HG03280 (cell line): ENCODE results near the gene JAK2.
"Not testable (repeated sequence)": the region's sequence is repeated elsewhere in the genome, so short reads cannot be mapped to it uniquely, and the experiment has no call there.

Experiments used
- ATAC-seq: cut with Tn5 transposase; IDR thresholded peaks from one replicate; pipeline ENCODE4 v1.9.1; 2021; ENCODE audit warnings: mild to moderate bottlenecking, moderate library complexity; ENCODE audit not compliant: unreplicated experiment

JAK2 gene

DNA sequence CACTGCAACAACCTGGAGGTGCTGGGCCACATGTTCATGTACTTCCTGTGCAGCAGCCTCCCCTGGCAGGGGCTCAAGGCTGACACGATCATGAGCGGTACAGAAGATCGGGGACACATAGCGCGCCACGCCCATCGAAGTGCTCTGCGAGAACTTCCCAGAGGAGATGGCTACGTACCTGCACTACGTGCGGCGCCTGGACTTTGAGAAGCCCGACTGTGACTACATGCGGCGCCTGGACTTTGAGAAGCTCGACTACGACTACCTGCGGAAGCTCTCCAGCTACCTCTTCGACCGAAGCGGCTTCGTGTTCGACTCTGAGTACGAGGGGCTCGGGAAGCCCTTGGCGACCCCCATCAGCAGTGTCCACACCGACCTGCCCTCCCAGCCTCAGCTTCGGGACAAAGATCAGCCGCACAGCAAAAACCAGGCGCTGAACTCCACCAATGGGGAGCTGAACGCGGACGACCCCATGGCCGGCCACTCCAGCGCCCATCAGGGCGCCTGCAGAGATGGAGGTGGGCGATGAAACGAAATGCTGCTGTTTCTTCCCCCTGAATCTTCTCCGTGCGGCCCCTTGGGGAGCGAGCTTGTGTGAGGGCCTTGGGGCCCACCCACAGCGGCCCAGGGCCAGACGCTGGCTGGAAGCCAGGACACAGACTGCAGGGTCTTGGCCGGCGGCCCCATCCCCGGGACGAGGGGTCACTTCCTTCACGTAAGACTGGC, 56.5 kb downstream of the JAK2 start:
- no peak for ATAC-seq

DNA sequence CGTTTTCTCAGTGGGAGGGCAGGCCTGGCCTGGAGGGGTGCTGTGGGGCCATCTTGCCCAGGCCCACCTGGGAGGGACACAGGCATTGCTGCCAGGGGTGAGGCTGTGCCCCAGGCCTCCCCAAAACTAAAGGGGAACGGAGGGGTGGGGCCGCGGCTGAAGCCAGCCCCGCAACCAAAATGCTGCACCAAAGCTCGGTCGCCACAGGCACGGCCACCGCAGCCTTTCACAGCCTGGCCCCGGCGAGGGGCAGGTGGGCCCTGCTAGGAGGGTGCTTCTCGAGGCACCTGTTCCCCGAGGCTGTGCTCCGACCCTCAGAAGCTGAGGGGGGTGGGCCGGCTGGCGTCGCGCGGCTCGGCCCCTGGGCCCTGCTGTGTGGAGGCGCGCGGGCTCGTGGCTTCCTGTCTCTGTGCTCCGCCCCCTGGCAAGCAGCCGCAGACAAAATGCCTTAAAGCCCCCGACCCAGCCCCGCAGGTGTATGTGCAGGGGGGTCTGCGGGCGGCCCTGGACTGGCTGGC, 57.6 kb downstream of the JAK2 start:
- no peak for ATAC-seq

DNA sequence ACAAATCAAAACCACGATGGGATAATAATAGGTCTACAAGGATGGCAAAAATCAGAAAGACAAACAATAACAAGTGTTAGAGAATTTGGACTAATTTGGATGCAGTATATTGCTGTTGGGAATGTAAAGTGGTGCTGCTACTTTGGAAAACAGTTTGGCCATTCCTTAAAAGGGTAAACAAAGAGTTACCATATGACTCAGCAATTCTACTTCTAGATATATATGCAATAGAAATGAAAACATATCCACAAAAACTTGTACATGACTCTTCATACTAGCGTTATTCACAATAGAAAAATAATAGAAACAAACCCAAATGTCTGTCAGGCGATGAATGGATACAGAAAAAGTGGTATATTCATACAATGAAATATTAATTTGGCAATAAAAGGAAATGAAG, 58.3 kb downstream of the JAK2 start:
- no peak for ATAC-seq

DNA sequence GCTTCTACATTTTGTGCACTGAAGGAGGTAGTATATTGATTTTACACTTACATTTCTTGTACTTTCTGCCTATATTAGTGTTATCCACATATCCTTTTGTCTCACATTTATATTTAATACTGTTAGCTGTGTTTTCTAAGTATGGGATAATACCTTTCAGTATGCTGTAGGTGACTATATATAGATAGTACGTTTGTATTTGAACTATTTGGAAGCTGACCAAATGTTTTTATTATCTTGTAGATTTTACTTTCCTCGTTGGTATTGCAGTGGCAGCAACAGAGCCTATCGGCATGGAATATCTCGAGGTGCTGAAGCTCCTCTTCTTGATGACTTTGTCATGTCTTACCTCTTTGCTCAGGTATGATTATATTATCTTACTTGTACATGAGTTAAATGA, 59.1 kb downstream of the JAK2 start:
- no peak for ATAC-seq

DNA sequence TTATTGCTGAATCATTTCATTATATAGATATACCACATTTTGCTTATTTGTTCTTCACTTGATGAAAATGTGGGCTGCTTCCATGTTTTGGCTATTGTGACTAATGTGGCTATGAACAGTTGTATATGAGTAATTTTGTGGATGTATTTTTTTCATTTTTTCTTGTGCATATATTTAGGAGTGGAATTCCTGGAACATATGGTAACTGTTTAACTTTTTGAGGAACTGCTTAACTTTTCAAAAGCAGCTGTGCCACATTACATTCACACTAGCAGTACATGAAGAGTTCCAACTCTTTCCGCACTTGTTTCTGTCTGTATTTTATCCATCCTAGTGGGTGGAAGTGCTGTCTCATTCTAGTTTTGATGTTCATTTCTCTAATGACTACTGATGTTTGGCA, 67.8 kb downstream of the JAK2 start:
- ATAC-seq, result no peak

DNA sequence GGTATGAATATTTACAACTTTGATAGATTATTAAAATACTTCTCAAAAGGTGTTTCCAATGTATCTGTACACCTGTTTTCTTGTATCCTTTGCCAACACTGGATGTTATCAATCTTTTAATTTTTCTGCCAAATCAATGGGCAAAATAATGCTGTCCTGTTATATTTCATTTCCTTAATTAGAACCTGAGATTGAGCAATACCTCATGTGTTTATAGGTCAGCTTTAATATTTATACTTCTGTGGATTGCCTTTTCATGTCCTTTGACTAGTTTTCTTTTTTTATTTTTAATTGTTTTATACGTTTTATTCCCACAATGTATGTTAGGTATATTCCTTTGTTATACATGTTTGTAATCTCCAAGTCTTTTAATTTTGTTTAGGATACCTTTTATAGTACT, 77.6 kb downstream of the JAK2 start:
- no peak for ATAC-seq

DNA sequence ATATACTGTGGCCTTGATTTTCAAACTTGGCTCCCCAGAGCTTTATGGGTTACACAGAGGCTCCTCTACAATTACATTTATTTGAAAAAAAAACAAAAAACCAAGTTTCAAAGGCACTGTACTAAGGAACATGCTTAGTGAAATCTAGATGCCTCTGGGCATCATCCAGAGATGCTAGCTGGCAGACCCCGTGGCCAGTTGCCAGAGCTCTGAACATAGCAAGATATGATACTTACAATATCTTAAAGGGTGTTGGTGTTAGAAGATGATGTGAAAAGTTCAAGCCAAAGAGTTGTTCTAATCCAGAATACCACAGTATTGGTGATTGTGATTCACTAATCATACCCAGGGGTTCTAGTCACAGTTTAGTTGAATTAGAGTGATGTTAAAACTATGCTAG, 87.8 kb downstream of the JAK2 start:
- ATAC-seq, result no peak

DNA sequence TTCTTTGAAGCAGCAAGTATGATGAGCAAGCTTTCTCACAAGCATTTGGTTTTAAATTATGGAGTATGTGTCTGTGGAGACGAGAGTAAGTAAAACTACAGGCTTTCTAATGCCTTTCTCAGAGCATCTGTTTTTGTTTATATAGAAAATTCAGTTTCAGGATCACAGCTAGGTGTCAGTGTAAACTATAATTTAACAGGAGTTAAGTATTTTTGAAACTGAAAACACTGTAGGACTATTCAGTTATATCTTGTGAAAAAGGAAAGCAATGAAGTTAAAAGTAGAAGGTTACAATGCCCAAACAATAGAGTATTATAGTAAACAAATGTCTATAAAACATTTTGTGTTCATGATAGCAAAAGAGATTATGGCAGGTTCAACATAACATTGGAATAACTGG, 88.6 kb downstream of the JAK2 start:
- ATAC-seq, result no peak

DNA sequence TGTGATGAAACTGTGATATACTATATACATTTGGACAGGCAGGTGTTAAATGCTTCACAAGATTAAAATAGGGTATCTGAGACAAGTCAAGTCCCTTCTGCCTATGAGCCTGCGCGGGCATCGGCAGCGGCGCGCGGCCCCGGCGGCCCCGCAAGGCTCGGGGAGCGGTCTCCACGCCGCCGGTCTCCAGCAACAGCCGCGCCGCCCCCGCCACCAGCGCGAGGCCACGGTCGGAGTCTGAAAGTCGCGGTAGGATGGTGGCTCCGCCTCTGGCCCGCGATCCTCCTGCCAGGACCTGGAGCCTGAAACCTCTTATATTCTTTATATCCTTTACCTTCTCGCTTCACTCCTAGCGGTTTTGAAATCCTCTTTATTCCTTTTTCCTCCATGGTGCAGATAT, 100.9 kb downstream of the JAK2 start:
- ATAC-seq, result no peak

DNA sequence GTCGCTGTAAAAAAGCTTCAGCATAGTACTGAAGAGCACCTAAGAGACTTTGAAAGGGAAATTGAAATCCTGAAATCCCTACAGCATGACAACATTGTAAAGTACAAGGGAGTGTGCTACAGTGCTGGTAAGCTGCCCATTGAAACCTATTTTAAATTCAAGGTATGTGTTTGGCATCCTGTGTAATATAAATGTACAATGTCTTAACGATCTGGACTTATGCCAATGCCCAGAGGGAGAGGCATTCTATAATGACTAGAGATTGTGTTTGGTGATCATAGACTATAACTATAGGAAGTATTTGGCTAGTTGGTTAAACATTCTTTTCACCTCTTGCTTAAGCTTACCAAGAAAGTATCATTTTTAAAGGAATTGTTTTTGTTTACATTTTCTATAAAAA, 104.7 kb downstream of the JAK2 start:
- no peak for ATAC-seq

DNA sequence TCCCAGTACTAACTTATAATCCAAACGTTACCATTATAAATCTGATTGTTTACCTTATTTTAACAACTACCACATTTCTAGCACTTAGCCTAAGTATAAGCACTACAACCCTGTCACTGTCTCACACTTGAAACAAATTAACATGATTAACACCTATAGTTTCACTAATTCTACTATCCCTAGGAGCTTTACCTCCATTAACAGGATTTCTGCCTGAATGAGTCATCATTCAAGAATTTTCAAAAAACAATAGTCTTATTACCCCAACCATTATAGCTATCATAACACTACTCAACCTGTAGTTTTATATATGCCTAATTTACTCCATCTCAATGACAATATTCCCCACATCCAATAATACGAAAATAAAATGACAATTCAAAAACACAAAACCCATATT, 110.7 kb downstream of the JAK2 start:
- ATAC-seq, result no peak

DNA sequence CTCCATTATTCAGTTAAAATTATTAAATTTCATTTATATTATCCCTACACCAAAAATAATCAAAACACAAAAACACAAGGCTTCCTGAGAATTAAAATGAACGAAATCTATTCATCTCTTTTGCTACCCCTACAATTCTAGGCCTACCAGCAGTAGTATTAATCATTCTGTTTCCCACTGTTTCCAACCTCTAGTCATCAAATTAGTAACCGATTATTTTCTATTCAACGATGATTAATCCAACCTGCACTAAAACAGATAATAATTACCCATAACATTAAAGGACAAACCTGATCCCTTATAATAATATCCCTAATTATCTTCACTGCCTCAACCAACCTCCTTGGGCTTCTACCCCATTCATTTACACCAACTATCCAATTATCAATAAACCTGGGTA, 114.4 kb downstream of the JAK2 start:
- no peak for ATAC-seq

DNA sequence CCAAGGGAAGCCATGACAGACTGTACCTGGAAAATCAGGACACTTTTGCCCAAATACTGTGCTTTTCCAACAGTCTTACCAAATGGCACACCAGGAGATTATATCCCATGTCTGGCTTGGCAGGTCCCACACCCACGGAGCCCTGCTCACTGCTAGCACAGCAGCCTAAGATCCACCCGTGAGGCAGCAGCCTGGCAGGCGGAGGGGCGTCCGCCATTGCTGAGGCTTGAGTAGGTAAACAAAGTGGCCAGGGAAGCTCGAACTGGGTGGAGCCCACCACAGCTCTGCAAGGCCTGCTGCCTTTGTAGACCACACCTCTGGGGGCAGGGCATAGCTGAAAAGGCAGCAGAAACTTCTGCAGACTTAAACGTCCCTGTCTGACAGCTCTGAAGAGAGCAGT, 116.1 kb downstream of the JAK2 start:
- not testable (repeated sequence) for ATAC-seq

DNA sequence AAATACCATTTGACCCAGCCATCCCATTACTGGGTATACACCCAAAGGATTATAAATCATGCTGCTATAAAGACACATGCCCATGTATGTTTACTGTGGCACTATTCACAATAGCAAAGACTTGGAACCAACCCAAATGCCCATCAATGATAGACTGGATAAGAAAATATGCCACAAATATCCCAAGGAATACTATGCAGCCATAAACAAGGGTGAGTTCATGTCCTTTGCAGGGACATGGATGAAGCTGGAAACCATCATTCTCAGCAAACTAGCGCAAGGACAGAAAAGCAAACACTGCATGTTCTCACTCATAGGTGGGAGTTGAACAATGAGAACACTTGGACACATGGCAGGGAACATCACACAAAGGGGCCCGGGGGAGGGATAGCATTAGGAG, 121.4 kb downstream of the JAK2 start:
- ATAC-seq, result not testable (repeated sequence)

DNA sequence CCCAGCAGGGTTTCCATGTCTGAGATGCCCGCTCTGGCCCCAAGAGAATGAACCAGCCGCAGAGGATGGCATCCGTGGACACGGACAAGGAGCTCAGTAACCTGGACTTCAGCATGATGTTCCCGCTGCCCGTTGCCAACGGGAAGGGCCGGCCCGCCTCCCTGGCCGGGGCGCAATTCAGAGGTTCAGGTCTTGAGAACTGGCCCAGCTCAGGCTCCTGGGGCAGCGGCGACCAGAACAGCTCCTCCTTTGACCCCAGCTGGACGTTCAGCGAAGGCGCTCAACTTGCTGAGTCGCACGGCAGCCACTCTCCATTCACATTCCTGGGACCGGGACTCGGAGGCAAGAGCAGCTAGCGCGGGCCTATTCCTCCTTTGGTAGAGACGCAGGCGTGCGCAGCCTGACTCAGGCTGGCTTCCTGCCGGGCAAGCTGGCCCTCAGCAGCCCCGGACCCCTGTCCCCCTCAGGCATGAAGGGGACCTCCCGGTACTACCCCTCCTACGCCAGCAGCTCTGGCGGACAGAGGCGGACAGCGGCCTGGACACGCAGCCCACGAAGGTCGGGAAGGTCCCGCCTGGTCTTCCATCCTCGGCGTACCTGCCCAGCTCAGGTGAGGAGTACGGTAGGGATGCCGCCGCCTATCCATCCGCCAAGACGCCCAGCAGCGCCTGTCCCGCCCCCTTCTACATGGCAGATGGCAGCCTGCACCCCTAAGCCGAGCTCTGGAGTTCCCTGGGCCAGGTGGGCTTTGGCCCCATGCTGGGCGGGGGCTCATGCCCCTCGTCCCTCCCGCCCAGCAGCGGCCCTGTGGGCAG, 126.0 kb downstream of the JAK2 start:
- no peak for ATAC-seq

DNA sequence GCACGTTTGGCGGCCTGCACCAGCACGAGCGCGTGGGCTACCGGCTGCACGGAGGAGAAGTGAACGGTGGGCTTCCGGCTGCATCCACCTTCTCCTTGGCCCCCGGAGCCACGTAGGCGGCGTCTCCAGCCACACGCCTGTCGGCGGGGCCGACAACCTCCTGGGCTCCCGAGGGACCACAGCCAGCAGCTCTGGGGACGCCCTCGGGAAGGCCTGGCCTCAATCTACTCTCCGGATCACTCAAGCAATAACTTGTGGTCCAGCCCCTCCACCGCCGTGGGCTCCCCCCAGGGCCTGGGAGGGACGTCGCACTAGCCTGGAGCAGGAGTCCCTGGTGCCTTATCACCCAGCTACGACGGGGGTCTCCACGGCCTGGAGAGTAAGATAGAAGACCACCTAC, 126.6 kb downstream of the JAK2 start:
- ATAC-seq, result no peak

DNA sequence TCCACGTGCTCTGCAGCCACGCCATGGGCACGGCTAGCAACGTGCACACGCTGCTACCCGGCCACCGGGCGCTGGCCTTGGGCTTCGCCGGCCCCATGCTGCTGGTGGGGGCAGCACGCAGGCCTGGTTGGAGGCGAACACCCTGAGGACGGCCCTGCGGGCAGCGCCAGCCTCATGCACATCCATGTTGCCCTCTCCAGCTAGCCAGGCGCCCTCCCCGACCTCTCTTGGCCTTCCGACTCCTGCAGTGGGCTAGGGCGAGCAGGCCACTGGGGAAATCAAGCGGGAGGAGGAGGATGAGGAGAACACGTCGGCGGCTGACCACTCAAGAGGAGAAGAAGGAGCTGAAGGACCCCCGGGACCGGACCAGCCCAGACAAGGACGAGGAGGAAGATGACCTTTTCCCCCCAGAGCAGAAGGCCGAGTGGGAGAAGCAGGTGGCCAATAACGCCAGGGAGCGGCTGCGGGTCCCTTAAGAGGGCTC, 127.1 kb downstream of the JAK2 start:
- no peak for ATAC-seq

DNA sequence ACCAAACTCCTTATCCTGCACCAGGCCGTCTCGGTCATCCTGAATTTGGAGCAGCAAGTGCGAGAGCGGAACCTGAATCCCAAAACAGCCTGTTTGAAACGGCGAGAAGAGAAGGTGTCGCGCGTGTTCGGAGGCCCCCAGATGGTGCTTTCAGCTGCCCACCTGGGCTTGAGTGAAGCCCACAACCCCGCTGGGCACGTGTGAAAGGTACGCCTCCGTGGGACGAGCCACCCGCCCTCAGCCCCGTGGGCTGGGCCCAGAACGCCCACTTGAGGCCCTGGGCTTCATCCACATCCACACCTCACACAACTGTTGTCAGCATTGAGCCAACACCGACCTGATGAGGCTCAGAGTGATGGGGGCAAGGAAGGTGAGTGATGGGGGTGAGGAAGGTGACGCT, 127.6 kb downstream of the JAK2 start:
- ATAC-seq, result no peak

DNA sequence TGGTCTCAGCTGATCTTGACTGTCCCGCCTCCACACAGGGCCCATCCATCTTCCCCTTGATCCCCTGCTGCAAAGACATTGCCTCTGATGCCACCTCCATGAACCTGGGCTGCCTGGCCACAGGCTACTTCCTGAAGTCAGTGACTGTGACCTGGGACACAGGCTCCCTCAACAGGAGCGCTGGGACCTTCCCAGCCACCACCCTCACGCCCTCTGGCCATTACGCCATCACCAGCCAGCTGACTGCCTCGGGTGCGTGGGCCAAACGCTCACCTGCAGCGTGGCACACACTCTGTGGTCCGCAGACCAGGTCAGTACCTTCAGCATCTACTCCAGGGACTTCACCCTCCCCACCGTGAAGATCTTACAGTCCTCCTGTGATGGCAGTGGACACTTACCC, 128.5 kb downstream of the JAK2 start:
- ATAC-seq, result no peak

DNA sequence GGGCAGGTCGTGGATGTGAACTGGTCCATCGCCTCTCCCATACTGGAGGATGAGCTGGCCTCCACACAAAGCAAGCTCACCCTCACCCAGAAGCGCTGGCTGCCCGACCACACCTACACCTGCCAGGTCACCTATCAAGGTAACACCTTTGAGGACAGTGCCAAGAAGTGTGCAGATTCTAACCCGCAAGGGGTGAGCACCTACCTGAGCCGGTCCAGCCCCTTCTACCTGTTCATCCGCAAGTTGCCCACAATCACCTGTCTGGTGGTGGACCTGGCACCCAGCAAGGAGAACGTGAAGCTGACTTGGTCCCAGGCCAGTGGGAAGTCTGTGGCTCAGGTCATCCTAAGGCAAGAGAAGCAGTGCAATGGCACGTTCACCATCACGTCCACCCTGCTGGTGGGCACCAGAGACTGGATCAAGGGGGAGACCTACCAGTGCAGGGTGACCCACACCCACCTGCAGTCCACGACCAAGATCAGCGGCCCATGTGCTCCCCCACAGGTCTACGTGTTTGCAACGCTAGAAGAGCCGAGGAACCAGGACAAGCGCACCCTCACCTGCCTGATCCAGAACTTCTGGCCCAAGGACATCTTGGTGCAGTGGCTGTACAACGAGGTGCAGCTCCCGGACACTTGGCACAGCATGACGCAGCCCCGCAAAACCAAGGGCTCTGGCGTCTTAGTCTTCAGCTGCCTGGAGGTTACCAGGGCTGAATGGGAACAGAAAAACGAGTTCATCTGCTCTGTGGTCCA, 129.1 kb downstream of the JAK2 start:
- no peak for ATAC-seq

DNA sequence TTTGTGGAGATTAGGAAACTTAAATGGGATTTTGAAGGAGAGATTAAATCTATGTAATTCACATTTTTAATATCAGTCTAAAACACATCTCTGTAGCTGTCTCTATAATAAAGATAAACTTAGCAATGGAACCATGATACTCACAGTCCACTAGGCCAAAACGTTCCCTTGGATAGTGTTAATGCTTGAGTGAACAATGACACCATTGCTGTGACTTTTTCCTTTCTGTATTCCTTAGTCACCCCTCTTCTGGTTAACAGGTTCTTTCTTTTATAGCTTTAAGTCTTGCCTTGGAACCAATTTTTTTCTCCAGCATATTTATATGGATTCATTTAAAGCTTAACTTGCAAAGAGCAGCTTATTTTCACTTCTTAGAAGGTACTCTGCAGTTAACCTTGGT, 137.0 kb downstream of the JAK2 start:
- no peak for ATAC-seq
